HepG2 (cell line): ENCODE data around the gene MISP3. TPM values are rescaled to one million over a fixed set of nuclear protein-coding genes. Genes with fewer than 3 reads are reported as not detected.

Experiments
- AKAP8 ChIP-seq: sonication (generic); formaldehyde crosslinking; IDR thresholded peaks from 2 replicates; pipeline ENCODE4 v1.5.1; 2020; ENCODE audit warnings: mild to moderate bottlenecking, missing genetic modification reagents
- ATF7 ChIP-seq, 2 experiments: fragments of 450-650 bp in 1 of 2; sonication (generic) in 1 of 2; formaldehyde crosslinking in 1 of 2; IDR thresholded peaks; 2 replicates each; pipeline versions ENCODE4 v1.4.0 to v1.6.1; 2016 to 2020; ENCODE audit warnings: antibody characterized with exemption in 1 of 2, mild to moderate bottlenecking in 1 of 2, missing genetic modification reagents in 1 of 2
- ATRX ChIP-seq: sonication (generic); formaldehyde crosslinking; IDR thresholded peaks from 2 replicates; pipeline ENCODE4 v1.4.0; 2020; ENCODE audit warnings: missing genetic modification reagents, borderline replicate concordance
- HDAC1 ChIP-seq: sonication (generic); formaldehyde crosslinking; IDR thresholded peaks from 2 replicates; pipeline ENCODE4 v1.5.1; 2020; ENCODE audit warnings: mild to moderate bottlenecking, missing genetic modification reagents
- JARID2 ChIP-seq: sonication (generic); formaldehyde crosslinking; IDR thresholded peaks from 2 replicates; pipeline ENCODE4 v1.8.1; 2023; ENCODE audit warnings: missing genetic modification reagents, inconsistent platforms; ENCODE audit not compliant: insufficient replicate concordance
- KLF13 ChIP-seq: sonication (generic); formaldehyde crosslinking; IDR thresholded peaks from 2 replicates; pipeline ENCODE4 v1.4.0; 2020; ENCODE audit warnings: mild to moderate bottlenecking, missing genetic modification reagents
- MNT ChIP-seq: fragments of 450-650 bp; IDR thresholded peaks from 2 replicates; pipeline ENCODE4 v1.6.1; 2016
- REPIN1 ChIP-seq: sonication (generic); formaldehyde crosslinking; IDR thresholded peaks from 2 replicates; pipeline ENCODE4 v1.8.0; 2022; ENCODE audit warnings: missing genetic modification reagents, low read depth, mild to moderate bottlenecking, borderline replicate concordance
- SNAI1 ChIP-seq: sonication (generic); formaldehyde crosslinking; IDR thresholded peaks from 2 replicates; pipeline ENCODE4 v1.5.0; 2020; ENCODE audit warnings: mild to moderate bottlenecking, missing genetic modification reagents, borderline replicate concordance
- TAF15 ChIP-seq: fragments of 200-400 bp; formaldehyde crosslinking; IDR thresholded peaks from one replicate; pipeline ENCODE4 v1.6.1; 2018; ENCODE audit warnings: mild to moderate bottlenecking, low read depth, low read length; ENCODE audit not compliant: poor library complexity, severe bottlenecking
- ZNF207 ChIP-seq: fragments of 450-650 bp; IDR thresholded peaks from 2 replicates; pipeline ENCODE4 v1.6.1; 2016; ENCODE audit warnings: antibody characterized with exemption, borderline replicate concordance
- ZNF329 ChIP-seq: sonication (generic); formaldehyde crosslinking; IDR thresholded peaks from 2 replicates; pipeline ENCODE4 v1.9.0; 2021; ENCODE audit warnings: low read depth, mild to moderate bottlenecking, missing genetic modification reagents
- ZNF33A ChIP-seq: sonication (generic); formaldehyde crosslinking; IDR thresholded peaks from 2 replicates; pipeline ENCODE4 v1.5.1; 2020; ENCODE audit warnings: missing genetic modification reagents, mild to moderate bottlenecking, moderate library complexity, borderline replicate concordance
- ZNF451 ChIP-seq: sonication (generic); formaldehyde crosslinking; IDR thresholded peaks from 2 replicates; pipeline ENCODE4 v1.5.0; 2020; ENCODE audit warnings: mild to moderate bottlenecking, missing genetic modification reagents
- ZNF558 ChIP-seq: sonication (generic); formaldehyde crosslinking; IDR thresholded peaks from 2 replicates; pipeline ENCODE4 v1.9.0; 2022; ENCODE audit warnings: mild to moderate bottlenecking, missing genetic modification reagents, borderline replicate concordance
- polyA plus RNA-seq, 8 experiments: library from polyadenylated mRNA; depleted of rRNA in 3 of 8; stranded (reverse) in 7 of 8; unstranded in 1 of 8; fragments of >200 nt; fragmentation: Illumina TruSeq in 4 of 8; extraction: Trizol in 4 of 8; gene quantifications; 2 replicates each; pipeline versions ENCODE4 v1.2.1 to v1.2.3, GENCODE V29; 2011 to 2016; ENCODE audit warnings: low read depth in 4 of 8, missing spikeins in 1 of 8, mixed read lengths in 1 of 8; ENCODE audit not compliant: insufficient read depth in 1 of 8
- total RNA-seq, 5 experiments: library from RNA; depleted of rRNA; stranded (reverse); fragments of >200 nt; fragmentation: Illumina TruSeq; extraction: Trizol; gene quantifications; 2 replicates each; pipeline ENCODE4 v1.2.3, GENCODE V29; 2016; ENCODE audit warnings: low read depth in 1 of 5
- TF ChIP-seq, protein P1 (sequence below): sonication (generic); formaldehyde crosslinking; IDR thresholded peaks from 2 replicates; pipeline ENCODE4 v1.4.0; 2020; ENCODE audit warnings: missing genetic modification reagents
- TF ChIP-seq, protein P2 (sequence below): IDR thresholded peaks from 2 replicates; pipeline ENCODE4 v1.6.1; 2012; ENCODE audit warnings: low read length, improper control_type of control experiment
- TF ChIP-seq, protein P3 (sequence below): sonication (generic); formaldehyde crosslinking; IDR thresholded peaks from 2 replicates; pipeline ENCODE4 v1.5.0; 2020; ENCODE audit warnings: mild to moderate bottlenecking, low read depth, missing genetic modification reagents, borderline replicate concordance

Gene MISP3
- total and polyA plus RNA-seq, 2 of the 13 experiments (the other 11 are each of a cell fraction or from before 2014, with no cell fraction given), result 2.5 to 5.4 TPM

DNA sequence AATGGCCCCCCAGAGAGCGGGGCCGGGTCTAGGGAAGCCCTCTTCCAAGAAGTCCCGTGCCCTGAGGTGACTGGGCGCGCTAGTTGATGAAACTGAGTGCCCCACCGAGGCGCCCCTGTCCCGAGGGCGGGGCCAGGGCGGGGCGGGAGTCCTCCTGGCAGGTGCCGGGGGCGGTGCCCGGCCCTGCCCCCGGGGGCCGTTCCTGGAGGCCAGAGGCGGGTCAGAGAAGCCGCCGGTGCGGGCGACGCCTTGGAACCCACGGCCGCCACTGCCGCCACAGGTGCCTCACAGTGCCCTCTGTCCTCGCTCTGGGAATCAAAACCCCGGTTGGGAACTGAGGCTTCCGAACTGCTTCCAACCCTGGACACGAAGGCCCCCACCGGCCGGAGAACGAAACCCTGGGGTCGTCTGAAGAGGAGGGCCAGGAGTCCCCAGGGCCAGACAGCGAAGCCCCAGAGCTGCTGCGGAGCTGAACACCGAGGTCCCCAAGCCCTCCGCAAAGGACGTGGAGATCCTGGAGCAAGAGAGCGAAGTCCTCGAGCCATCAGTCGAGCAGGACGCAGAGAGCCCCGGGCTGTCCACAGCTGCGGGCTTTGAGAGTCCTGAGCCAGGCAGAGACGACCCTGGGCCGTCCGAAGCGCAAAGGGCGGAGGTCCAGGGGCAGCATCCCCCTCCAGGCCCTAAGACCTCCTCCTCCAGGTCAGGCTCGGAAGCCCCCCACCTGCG lies at the start of gene MISP3 (continued):
- TF ChIP-seq JARID2 (no peak), REPIN1 (CRISPR knock-in tag) (no peak), TAF15 (no peak), AKAP8 (CRISPR knock-in tag) (no peak), HDAC1 (CRISPR knock-in tag) (no peak; the same call in 1 of the 2 replicates), KLF13 (CRISPR knock-in tag) (no peak), MNT (no peak), SNAI1 (CRISPR knock-in tag) (0 out of 2 replicates have a peak, but pooled peaks have one; percentile 2), ZNF33A (no peak), ZNF451 (CRISPR knock-in tag) (no peak), ZNF207 (no peak), ZNF558 (no peak), ATRX (CRISPR knock-in tag) (no peak), ZNF329 (CRISPR knock-in tag) (0 out of 2 replicates have a peak, but pooled peaks have one; percentile 24), ATF7 (IDR thresholded peaks at IDR 0.05) (no peak), ATF7 (CRISPR knock-in tag; IDR thresholded peaks at IDR 0.05) (no peak)
- TF ChIP-seq, protein P1, sequence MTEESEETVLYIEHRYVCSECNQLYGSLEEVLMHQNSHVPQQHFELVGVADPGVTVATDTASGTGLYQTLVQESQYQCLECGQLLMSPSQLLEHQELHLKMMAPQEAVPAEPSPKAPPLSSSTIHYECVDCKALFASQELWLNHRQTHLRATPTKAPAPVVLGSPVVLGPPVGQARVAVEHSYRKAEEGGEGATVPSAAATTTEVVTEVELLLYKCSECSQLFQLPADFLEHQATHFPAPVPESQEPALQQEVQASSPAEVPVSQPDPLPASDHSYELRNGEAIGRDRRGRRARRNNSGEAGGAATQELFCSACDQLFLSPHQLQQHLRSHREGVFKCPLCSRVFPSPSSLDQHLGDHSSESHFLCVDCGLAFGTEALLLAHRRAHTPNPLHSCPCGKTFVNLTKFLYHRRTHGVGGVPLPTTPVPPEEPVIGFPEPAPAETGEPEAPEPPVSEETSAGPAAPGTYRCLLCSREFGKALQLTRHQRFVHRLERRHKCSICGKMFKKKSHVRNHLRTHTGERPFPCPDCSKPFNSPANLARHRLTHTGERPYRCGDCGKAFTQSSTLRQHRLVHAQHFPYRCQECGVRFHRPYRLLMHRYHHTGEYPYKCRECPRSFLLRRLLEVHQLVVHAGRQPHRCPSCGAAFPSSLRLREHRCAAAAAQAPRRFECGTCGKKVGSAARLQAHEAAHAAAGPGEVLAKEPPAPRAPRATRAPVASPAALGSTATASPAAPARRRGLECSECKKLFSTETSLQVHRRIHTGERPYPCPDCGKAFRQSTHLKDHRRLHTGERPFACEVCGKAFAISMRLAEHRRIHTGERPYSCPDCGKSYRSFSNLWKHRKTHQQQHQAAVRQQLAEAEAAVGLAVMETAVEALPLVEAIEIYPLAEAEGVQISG (CRISPR knock-in tag), result 0 out of 2 replicates have a peak, but pooled peaks have one; percentile 5
- TF ChIP-seq, protein P2, sequence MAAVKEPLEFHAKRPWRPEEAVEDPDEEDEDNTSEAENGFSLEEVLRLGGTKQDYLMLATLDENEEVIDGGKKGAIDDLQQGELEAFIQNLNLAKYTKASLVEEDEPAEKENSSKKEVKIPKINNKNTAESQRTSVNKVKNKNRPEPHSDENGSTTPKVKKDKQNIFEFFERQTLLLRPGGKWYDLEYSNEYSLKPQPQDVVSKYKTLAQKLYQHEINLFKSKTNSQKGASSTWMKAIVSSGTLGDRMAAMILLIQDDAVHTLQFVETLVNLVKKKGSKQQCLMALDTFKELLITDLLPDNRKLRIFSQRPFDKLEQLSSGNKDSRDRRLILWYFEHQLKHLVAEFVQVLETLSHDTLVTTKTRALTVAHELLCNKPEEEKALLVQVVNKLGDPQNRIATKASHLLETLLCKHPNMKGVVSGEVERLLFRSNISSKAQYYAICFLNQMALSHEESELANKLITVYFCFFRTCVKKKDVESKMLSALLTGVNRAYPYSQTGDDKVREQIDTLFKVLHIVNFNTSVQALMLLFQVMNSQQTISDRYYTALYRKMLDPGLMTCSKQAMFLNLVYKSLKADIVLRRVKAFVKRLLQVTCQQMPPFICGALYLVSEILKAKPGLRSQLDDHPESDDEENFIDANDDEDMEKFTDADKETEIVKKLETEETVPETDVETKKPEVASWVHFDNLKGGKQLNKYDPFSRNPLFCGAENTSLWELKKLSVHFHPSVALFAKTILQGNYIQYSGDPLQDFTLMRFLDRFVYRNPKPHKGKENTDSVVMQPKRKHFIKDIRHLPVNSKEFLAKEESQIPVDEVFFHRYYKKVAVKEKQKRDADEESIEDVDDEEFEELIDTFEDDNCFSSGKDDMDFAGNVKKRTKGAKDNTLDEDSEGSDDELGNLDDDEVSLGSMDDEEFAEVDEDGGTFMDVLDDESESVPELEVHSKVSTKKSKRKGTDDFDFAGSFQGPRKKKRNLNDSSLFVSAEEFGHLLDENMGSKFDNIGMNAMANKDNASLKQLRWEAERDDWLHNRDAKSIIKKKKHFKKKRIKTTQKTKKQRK, result no peak
- TF ChIP-seq, protein P3, sequence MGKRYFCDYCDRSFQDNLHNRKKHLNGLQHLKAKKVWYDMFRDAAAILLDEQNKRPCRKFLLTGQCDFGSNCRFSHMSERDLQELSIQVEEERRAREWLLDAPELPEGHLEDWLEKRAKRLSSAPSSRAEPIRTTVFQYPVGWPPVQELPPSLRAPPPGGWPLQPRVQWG, result no peak
